T-helper 2 cell treated with Interferon-gamma antibody and Interleukin-4, amounts not matched to agents 5 μg/mL and 100 μg/mL, for 36 hours (primary cell): ENCODE data around the gene PAX3.
A peak's percentile ranks its signal among the peaks of the same experiment; 100 is the strongest.

Experiments used
- DNase-seq: peaks from one replicate; pipeline ENCODE4 v3.0.0; 2021; ENCODE audit warnings: low spot score
- H3K27ac Mint-ChIP-seq: one replicate; pipeline ENCODE4 v1.8.0; 2021; ENCODE audit warnings: mild to moderate bottlenecking, mixed read lengths
- H3K27me3 Mint-ChIP-seq: one replicate; pipeline ENCODE4 v1.8.0; 2021; ENCODE audit warnings: low read depth, mixed read lengths
- H3K36me3 Mint-ChIP-seq: one replicate; pipeline ENCODE4 v1.8.0; 2021; ENCODE audit warnings: low read depth, mixed read lengths
- H3K4me1 Mint-ChIP-seq: one replicate; pipeline ENCODE4 v1.8.0; 2021; ENCODE audit warnings: low read depth, mixed read lengths
- H3K4me3 Mint-ChIP-seq: one replicate; pipeline ENCODE4 v1.8.0; 2022; ENCODE audit warnings: mild to moderate bottlenecking, moderate library complexity, mixed read lengths
- H3K9me3 Mint-ChIP-seq: one replicate; pipeline ENCODE4 v1.8.0; 2021; ENCODE audit warnings: mixed read lengths

Gene PAX3

GRCh38 chr2:222296911-222297599 is 1.7 kb downstream of the PAX3 start:
- peaks cover 11% of the 10 kb centered on the region for H3K4me1 Mint-ChIP-seq
- peaks cover 95% of the 10 kb centered on the region for H3K27me3 Mint-ChIP-seq
- H3K27ac Mint-ChIP-seq = peak overlapping the region; percentile 10
- H3K4me3 Mint-ChIP-seq = no peak overlapping the region
- H3K36me3 Mint-ChIP-seq = peaks cover 2% of the 10 kb centered on the region
- DNase-seq = peak; percentile 3
- H3K9me3 Mint-ChIP-seq = peaks cover 11% of the 10 kb centered on the region

DNA sequence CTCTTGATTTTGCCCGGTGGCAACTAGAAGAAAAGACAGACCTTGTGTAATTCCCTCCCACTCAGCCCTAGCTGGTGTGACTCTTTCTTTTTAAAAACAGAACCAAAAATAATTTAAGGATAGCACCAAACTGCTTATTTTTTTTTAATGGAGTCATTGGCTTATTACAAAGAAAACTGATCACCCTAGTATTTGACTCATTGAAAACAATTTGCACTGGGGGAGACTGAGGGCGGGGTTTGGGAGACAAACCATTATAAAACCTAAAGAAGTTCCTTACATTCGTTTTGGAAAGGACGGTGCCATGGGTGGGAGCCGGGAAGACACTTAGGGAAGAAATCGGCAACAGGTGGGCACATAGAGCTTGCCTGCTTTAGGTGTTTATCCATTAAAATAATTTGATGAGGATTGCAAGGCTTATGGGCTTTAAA is 2.5 kb downstream of the PAX3 start:
- peaks cover 11% of the 10 kb centered on the region for H3K9me3 Mint-ChIP-seq
- H3K4me1 Mint-ChIP-seq = peaks cover 11% of the 10 kb centered on the region
- H3K4me3 Mint-ChIP-seq = peak overlapping the region; percentile 18
- DNase-seq = no peak
- peaks cover 2% of the 10 kb centered on the region for H3K36me3 Mint-ChIP-seq
- no peak overlapping the region for H3K27ac Mint-ChIP-seq
- H3K27me3 Mint-ChIP-seq = peaks cover 96% of the 10 kb centered on the region

DNA sequence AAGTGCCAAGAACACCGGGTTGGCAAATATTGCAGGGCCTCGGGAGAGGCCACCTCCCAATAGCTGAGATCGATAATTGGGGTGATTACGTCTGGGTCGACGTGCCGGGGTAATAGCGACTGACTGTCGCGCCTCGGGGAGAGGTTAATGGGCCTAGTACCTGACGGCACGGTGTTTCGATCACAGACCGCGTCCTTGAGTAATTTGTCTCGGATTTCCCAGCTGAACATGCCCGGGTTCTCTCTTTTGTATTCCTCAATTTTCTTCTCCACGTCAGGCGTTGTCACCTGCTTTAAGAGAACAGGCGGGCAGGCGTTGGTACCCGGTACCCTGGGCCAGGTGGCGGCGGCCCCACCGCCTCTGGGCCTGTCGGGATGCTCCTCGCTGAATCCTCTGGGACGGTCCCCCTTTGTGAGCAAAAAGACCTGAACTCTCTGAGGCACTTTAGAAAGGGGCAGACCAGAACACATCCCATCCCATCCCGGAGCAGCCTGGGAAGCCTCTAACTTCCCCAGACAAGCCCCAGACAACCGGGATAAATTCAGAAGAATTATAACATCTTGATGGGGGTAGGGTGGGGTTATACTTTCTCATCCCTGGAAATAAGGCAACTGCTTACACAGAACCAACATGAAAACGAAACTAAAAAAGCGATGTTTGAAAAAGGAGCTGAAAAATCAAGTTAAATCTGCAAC is 3.3 kb downstream of the PAX3 start:
- peak overlapping the region; percentile 65 for H3K27ac Mint-ChIP-seq

DNA sequence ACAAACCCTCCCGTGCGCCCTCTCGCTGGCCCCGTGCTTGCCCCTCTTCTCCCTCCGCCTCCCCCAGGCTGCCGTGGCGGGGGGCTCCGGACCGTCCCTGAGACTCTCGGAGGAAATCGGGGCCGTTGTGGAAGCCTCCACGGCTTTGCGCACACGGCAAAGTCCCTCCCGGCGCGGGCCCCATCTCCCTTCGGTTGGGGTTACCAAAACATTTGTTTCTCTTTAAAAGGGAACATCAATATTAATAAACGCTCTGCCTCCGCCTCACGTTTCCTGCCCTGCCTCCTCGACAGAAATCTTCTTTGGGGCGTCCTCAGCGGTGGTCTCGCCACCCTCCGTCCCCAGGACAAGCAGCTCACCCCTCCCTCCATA is 3.8 kb downstream of the PAX3 start:
- Mint-ChIP-seq H3K9me3 (peaks cover 11% of the 10 kb centered on the region), H3K4me3 (peak overlapping the region; percentile 61), H3K4me1 (peaks cover 11% of the 10 kb centered on the region), H3K27me3 (peaks cover 95% of the 10 kb centered on the region), H3K27ac (peak overlapping the region; percentile 65), H3K36me3 (peaks cover 2% of the 10 kb centered on the region)
- no peak for DNase-seq

More for the DNA sequence above, 3.3 kb downstream of the PAX3 start:
- Mint-ChIP-seq H3K36me3 (peaks cover 2% of the 10 kb centered on the region), H3K4me3 (peak overlapping the region; percentile 61), H3K9me3 (peaks cover 11% of the 10 kb centered on the region), H3K27me3 (peaks cover 95% of the 10 kb centered on the region), H3K4me1 (peaks cover 11% of the 10 kb centered on the region)
- DNase-seq = no peak

- Mint-ChIP-seq H3K9me3 (peaks cover under 1% of the 10 kb centered on the region), H3K36me3 (no peaks in the 10 kb centered on the region), H3K4me1 (peaks cover 8% of the 10 kb centered on the region), H3K4me3 (no peak overlapping the region), H3K27me3 (peaks cover 95% of the 10 kb centered on the region), H3K27ac (peak overlapping the region; percentile 26)
- no peak for DNase-seq
These were observed 4.9 kb downstream of the PAX3 start for GRCh38 chr2:222293660-222294630.

- Mint-ChIP-seq H3K27me3 (peaks cover 97% of the 10 kb centered on the region), H3K4me1 (peaks cover 8% of the 10 kb centered on the region), H3K36me3 (no peaks in the 10 kb centered on the region), H3K9me3 (no peaks in the 10 kb centered on the region), H3K4me3 (no peak overlapping the region), H3K27ac (no peak overlapping the region)
- DNase-seq = no peak
These were observed 6.4 kb downstream of the PAX3 start for GRCh38 chr2:222292149-222293134.

GRCh38 chr2:222291485-222291841 is 7.3 kb downstream of the PAX3 start:
- H3K9me3 Mint-ChIP-seq = no peaks in the 10 kb centered on the region
- peaks cover 94% of the 10 kb centered on the region for H3K27me3 Mint-ChIP-seq
- H3K36me3 Mint-ChIP-seq = no peaks in the 10 kb centered on the region
- H3K4me1 Mint-ChIP-seq = peaks cover 8% of the 10 kb centered on the region
- no peak for DNase-seq
- no peak overlapping the region for H3K27ac Mint-ChIP-seq
- no peak overlapping the region for H3K4me3 Mint-ChIP-seq

DNA sequence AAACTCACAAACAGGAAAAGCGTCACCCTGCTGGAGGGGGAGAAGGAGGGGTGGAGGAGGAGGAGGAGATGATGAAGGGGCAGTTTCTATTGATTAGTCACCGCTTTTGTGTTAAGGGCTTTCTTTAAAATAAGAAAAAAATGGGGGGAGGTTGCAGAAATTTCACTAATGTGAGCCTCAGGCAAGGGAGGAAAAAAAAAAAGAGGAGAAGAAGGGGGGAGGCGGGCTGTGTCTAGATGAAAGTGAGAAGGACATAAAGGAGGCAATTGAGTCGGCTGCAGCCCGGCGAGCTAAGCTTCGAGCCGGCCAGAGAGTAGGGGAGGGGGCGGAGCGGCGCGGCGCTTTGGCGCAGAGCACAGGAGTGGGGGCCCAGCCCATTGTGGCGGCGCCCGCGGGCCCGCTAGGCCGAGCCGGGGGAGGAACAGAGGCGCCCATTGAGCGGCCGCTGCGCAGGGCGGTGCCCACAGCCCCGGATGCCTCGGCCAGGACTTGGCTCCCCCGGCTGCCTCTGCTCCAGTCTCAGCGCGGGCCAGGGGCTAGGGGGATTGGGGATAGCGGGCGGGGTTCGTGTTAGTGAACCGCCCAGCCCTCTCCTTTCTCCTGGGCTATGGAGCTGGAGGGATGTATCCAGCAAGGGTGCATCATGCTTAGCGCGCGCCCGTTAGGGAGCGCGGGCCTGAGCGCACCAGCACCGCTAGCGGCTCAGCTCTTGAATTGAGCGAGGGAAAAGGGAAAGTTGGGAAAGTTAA is 7.9 kb downstream of the PAX3 start:
- Mint-ChIP-seq H3K27me3 (peaks cover 94% of the 10 kb centered on the region), H3K9me3 (no peaks in the 10 kb centered on the region), H3K4me3 (no peak overlapping the region), H3K4me1 (peaks cover 7% of the 10 kb centered on the region), H3K27ac (no peak overlapping the region), H3K36me3 (no peaks in the 10 kb centered on the region)
- DNase-seq = no peak

DNA sequence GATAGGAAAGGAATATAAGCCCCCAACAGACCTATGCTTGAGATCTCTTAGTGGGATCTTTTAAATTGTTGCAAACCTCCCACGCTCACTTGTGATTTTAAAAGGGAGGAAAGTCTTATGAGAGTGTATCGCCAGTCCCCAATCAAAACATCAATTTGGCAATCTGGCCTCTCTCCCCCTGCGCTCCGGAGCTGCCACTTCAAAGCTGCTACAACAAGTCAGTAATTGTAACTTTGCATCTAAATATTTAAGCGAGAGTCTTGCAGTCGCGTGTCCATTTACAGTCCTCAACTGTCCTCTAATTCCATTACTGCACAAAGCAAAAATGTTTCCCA is 8.4 kb downstream of the PAX3 start:
- H3K36me3 Mint-ChIP-seq = no peaks in the 10 kb centered on the region
- H3K27me3 Mint-ChIP-seq = peaks cover 91% of the 10 kb centered on the region

GRCh38 chr2:222289278-222290160 is 9.3 kb downstream of the PAX3 start:
- no peak overlapping the region for H3K4me3 Mint-ChIP-seq
- H3K27me3 Mint-ChIP-seq = peaks cover 90% of the 10 kb centered on the region
- H3K27ac Mint-ChIP-seq = no peak overlapping the region

More for the DNA sequence above, 8.4 kb downstream of the PAX3 start:
- DNase-seq = no peak
- Mint-ChIP-seq H3K4me3 (no peak overlapping the region), H3K4me1 (peaks cover 5% of the 10 kb centered on the region), H3K9me3 (no peaks in the 10 kb centered on the region), H3K27ac (no peak overlapping the region)

GRCh38 chr2:222288590-222289277 is 10.1 kb downstream of the PAX3 start:
- Mint-ChIP-seq H3K27me3 (peaks cover 90% of the 10 kb centered on the region), H3K36me3 (no peaks in the 10 kb centered on the region)
- no peak for DNase-seq

More at GRCh38 chr2:222289278-222290160, 9.3 kb downstream of the PAX3 start:
- no peaks in the 10 kb centered on the region for H3K9me3 Mint-ChIP-seq
- no peaks in the 10 kb centered on the region for H3K4me1 Mint-ChIP-seq
- no peak for DNase-seq
- H3K36me3 Mint-ChIP-seq = no peaks in the 10 kb centered on the region

More at GRCh38 chr2:222288590-222289277, 10.1 kb downstream of the PAX3 start:
- Mint-ChIP-seq H3K9me3 (no peaks in the 10 kb centered on the region), H3K4me3 (no peak overlapping the region), H3K4me1 (no peaks in the 10 kb centered on the region), H3K27ac (no peak overlapping the region)
